SKM-1 (cell line): ENCODE measurements around the gene KDELR1.
"Not testable (repeated sequence)": the region's sequence is repeated elsewhere in the genome, so short reads cannot be mapped to it uniquely, and the experiment has no call there.

ENCODE experiments used
- DNase-seq: peaks from one replicate; lab custom pipeline; 2025; ENCODE audit not compliant: unreplicated experiment; lab: John Stamatoyannopoulos, UW

The KDELR1 gene

GRCh38 chr19:48371771-48372170 lies 19.6 kb downstream of the KDELR1 start:
- DNase-seq, result not testable (repeated sequence)

- DNase-seq, result no peak
Observed at GRCh38 chr19:48371367-48371766, 20.0 kb downstream of the KDELR1 start.

- DNase-seq, result no peak
Observed at GRCh38 chr19:48370955-48371354, 20.4 kb downstream of the KDELR1 start.

GRCh38 chr19:48368936-48369335 lies 22.4 kb downstream of the KDELR1 start:
- no peak for DNase-seq

GRCh38 chr19:48367855-48368254 lies 23.5 kb downstream of the KDELR1 start:
- DNase-seq, result no peak

GRCh38 chr19:48365602-48366001 lies 25.7 kb downstream of the KDELR1 start:
- DNase-seq, result no peak

- DNase-seq, result no peak
Observed at GRCh38 chr19:48364598-48365348, 26.6 kb downstream of the KDELR1 start.

GRCh38 chr19:48363810-48364597 lies 27.3 kb downstream of the KDELR1 start, which contains the start of the genes SYNGR4 and TMEM143:
TSS of gene SYNGR4 (plus strand) at chr19:48364367. CDS start at chr19:48365843, 1,476 bp downstream.
TSS of gene TMEM143 (minus strand) at chr19:48363940. CDS start at chr19:48363920, 20 bp downstream.
- DNase-seq, result peak; percentile 92

- no peak for DNase-seq
Observed at GRCh38 chr19:48363500-48363809, 27.9 kb downstream of the KDELR1 start.

GRCh38 chr19:48362716-48363499 lies 28.4 kb downstream of the KDELR1 start:
- peak; percentile 29 for DNase-seq

GRCh38 chr19:48361912-48362311 lies 29.4 kb downstream of the KDELR1 start:
- no peak for DNase-seq

GRCh38 chr19:48359123-48359522 lies 32.2 kb downstream of the KDELR1 start:
- DNase-seq, result no peak

GRCh38 chr19:48355365-48355954 lies 35.9 kb downstream of the KDELR1 start:
- DNase-seq, result no peak

GRCh38 chr19:48354332-48354992 lies 36.9 kb downstream of the KDELR1 start:
- DNase-seq, result no peak

- DNase-seq, result no peak
Observed at GRCh38 chr19:48353677-48354076, 37.7 kb downstream of the KDELR1 start.

GRCh38 chr19:48351341-48351752 lies 40.0 kb downstream of the KDELR1 start:
- DNase-seq, result no peak

- no peak for DNase-seq
Observed at GRCh38 chr19:48350856-48351255, 40.5 kb downstream of the KDELR1 start.

- no peak for DNase-seq
Observed at GRCh38 chr19:48348737-48349136, 42.6 kb downstream of the KDELR1 start.

GRCh38 chr19:48348045-48348444 lies 43.3 kb downstream of the KDELR1 start:
- DNase-seq, result no peak

- DNase-seq, result no peak
Observed at GRCh38 chr19:48346191-48346590, 45.2 kb downstream of the KDELR1 start.

- no peak for DNase-seq
Observed at GRCh38 chr19:48344892-48345291, 46.5 kb downstream of the KDELR1 start.
